Breast epithelium (tissue), 4 donors: ENCODE data around the gene NUDT14. TPM values are rescaled to one million over a fixed set of nuclear protein-coding genes. Genes with fewer than 3 reads are reported as not detected.
A peak's percentile ranks its signal among the peaks of the same experiment; 100 is the strongest.

ENCODE experiments used
- DNase-seq, 2 donors: peaks; one replicate each; pipeline ENCODE4 v3.0.0-alpha.2; 2019; ENCODE audit warnings: low spot score in 2 of 2
- H3K27ac ChIP-seq, 2 donors: fragments of 200-600 bp; sonication (generic) in 1 of 2; one replicate each; pipeline ENCODE4 v1.5.1; 2016 to 2019; ENCODE audit warnings: mild to moderate bottlenecking in 1 of 2
- H3K27me3 ChIP-seq, 2 donors: fragments of 200-600 bp; sonication (generic) in 1 of 2; one replicate each; pipeline versions ENCODE4 v1.5.1 to v1.6.0; 2017 to 2019; ENCODE audit warnings: control low read depth in 1 of 2, mild to moderate bottlenecking in 1 of 2
- H3K36me3 ChIP-seq: fragments of 200-600 bp; one replicate; pipeline ENCODE4 v1.5.1; 2019
- H3K4me1 ChIP-seq, 2 donors: fragments of 200-600 bp; sonication (generic); one replicate each; pipeline ENCODE4 v1.5.1; 2016 to 2019; ENCODE audit warnings: control low read depth in 1 of 2
- H3K4me3 ChIP-seq, 3 donors: fragments of 200-600 bp; sonication (generic); 1 replicate in 2 of 3; 2 replicates in 1 of 3; pipeline ENCODE4 v1.5.1; 2016 to 2019; ENCODE audit warnings: mild to moderate bottlenecking in 3 of 3, moderate library complexity in 2 of 3
- H3K9me3 ChIP-seq, 2 donors: fragments of 200-600 bp; sonication (generic) in 1 of 2; one replicate each; pipeline ENCODE4 v1.5.1; 2016 to 2019; ENCODE audit warnings: control low read depth in 1 of 2
- CTCF ChIP-seq, 3 donors: fragments of 450-650 bp; IDR thresholded peaks; one replicate each; pipeline ENCODE4 v1.5.1; 2016 to 2017; ENCODE audit warnings: antibody characterized with exemption in 3 of 3, mild to moderate bottlenecking in 3 of 3, moderate library complexity in 3 of 3
- POLR2A ChIP-seq: fragments of 450-650 bp; IDR thresholded peaks from one replicate; pipeline ENCODE4 v1.6.1; 2016; ENCODE audit warnings: antibody characterized with exemption, mild to moderate bottlenecking, moderate library complexity
- POLR2AphosphoS5 ChIP-seq, 3 donors: sonication (generic); formaldehyde crosslinking; IDR thresholded peaks; one replicate each; pipeline ENCODE4 v1.6.1; 2017; ENCODE audit warnings: antibody characterized with exemption in 3 of 3
- intact Hi-C: fragments of 100-400 bp; cut with DNase I; formaldehyde crosslinking; loops from one replicate; pipeline ENCODE4 v1.15.1; 2023; ENCODE audit warnings: low total_unique reads
- total RNA-seq, 3 donors: library from RNA; depleted of rRNA; stranded (reverse); fragments of >200 nt; gene quantifications; one replicate each; pipeline ENCODE4 v1.1.0, GENCODE V29; 2016

Gene NUDT14
- total RNA-seq, 3 donors from 2014 or later: 13.6 to 14.9 (median 14.1) TPM

GRCh38 chr14:105135700-105136395 is 45.3 kb downstream of the NUDT14 start:
- Histone ChIP-seq H3K9me3 (peaks cover 20% of the 10 kb centered on the region in 2 donors), H3K27me3 (no peaks in the 10 kb centered on the region), H3K4me1 (no peaks in the 10 kb centered on the region), H3K4me3 (no peak overlapping the region), H3K36me3 (no peaks in the 10 kb centered on the region), H3K27ac (no peak overlapping the region)
- DNase-seq: peak in 1 of 2 donors; percentile 20
- intact Hi-C loops: no loop called here
- TF ChIP-seq POLR2AphosphoS5 (IDR thresholded peaks at IDR 0.05): no peak
- TF ChIP-seq CTCF (IDR thresholded peaks at IDR 0.05): no peak
- TF ChIP-seq POLR2A: no peak

GRCh38 chr14:105132921-105133654 is 48.0 kb downstream of the NUDT14 start:
- DNase-seq: no peak

GRCh38 chr14:105131241-105131640 is 49.9 kb downstream of the NUDT14 start:
- H3K4me3 ChIP-seq: no peak overlapping the region
- H3K4me1 ChIP-seq: no peaks in the 10 kb centered on the region
- TF ChIP-seq POLR2A: no peak
- no peak for TF ChIP-seq CTCF (IDR thresholded peaks at IDR 0.05)
- no peak for TF ChIP-seq POLR2AphosphoS5 (IDR thresholded peaks at IDR 0.05)
- intact Hi-C loops: no loop called here
- no peak for DNase-seq
- no peaks in the 10 kb centered on the region for H3K36me3 ChIP-seq
- no peak overlapping the region for H3K27ac ChIP-seq
- H3K27me3 ChIP-seq: no peaks in the 10 kb centered on the region
- peaks cover 0 to 6% of the 10 kb centered on the region in 2 donors for H3K9me3 ChIP-seq

More at GRCh38 chr14:105132921-105133654, 48.0 kb downstream of the NUDT14 start:
- Histone ChIP-seq H3K4me3 (no peak overlapping the region), H3K27ac (no peak overlapping the region), H3K4me1 (no peaks in the 10 kb centered on the region), H3K27me3 (no peaks in the 10 kb centered on the region), H3K9me3 (peaks cover 0 to 6% of the 10 kb centered on the region in 2 donors), H3K36me3 (no peaks in the 10 kb centered on the region)
- TF ChIP-seq POLR2A (no peak), POLR2AphosphoS5 (IDR thresholded peaks at IDR 0.05) (no peak)
- intact Hi-C loops: no loop called here

- peak in 1 of 2 donors; percentile 10 for DNase-seq
- intact Hi-C loops: no loop called here
Observed at GRCh38 chr14:105128059-105128458, 53.1 kb downstream of the NUDT14 start.

GRCh38 chr14:105126981-105127329 is 54.2 kb downstream of the NUDT14 start:
- Histone ChIP-seq H3K4me1 (no peaks in the 10 kb centered on the region), H3K4me3 (no peak overlapping the region), H3K36me3 (no peaks in the 10 kb centered on the region), H3K27me3 (peaks cover 0 to 3% of the 10 kb centered on the region in 2 donors), H3K9me3 (peaks cover 5 to 6% of the 10 kb centered on the region in 2 donors), H3K27ac (no peak overlapping the region)
- TF ChIP-seq POLR2A (no peak), POLR2AphosphoS5 (IDR thresholded peaks at IDR 0.05) (no peak), CTCF (IDR thresholded peaks at IDR 0.05) (no peak)
- peak in 1 of 2 donors; percentile 32 for DNase-seq
- intact Hi-C loops: no loop called here

More at GRCh38 chr14:105128059-105128458, 53.1 kb downstream of the NUDT14 start:
- no peak for TF ChIP-seq CTCF (IDR thresholded peaks at IDR 0.05)
- TF ChIP-seq POLR2AphosphoS5 (IDR thresholded peaks at IDR 0.05): no peak
- TF ChIP-seq POLR2A: no peak
- Histone ChIP-seq H3K36me3 (no peaks in the 10 kb centered on the region), H3K27me3 (peaks cover 0 to 3% of the 10 kb centered on the region in 2 donors), H3K4me1 (no peaks in the 10 kb centered on the region), H3K9me3 (peaks cover 0 to 6% of the 10 kb centered on the region in 2 donors), H3K27ac (no peak overlapping the region), H3K4me3 (no peak overlapping the region)
